OCI-LY1 (cell line): ENCODE data around the gene C11orf52.

Source experiments
- H2AFZ ChIP-seq: fragments of 200-600 bp; sonication (generic), shearing (Covaris generic); 2 replicates; pipeline ENCODE4 v1.6.0; 2014; ENCODE audit warnings: antibody characterized with exemption, mild to moderate bottlenecking, low read length
- H3F3A ChIP-seq: fragments of 200-600 bp; sonication (generic), shearing (Covaris generic); 2 replicates; pipeline ENCODE4 v1.6.0; 2014; ENCODE audit warnings: mild to moderate bottlenecking, antibody characterized with exemption, low read length, moderate library complexity; ENCODE audit not compliant: insufficient read depth
- H3K27ac ChIP-seq: fragments of 200-600 bp; sonication (generic); 2 replicates; pipeline ENCODE4 v1.5.1; 2014; ENCODE audit warnings: low read length, mixed run types, mild to moderate bottlenecking, low read depth; ENCODE audit not compliant: poor library complexity, severe bottlenecking
- H3K27me3 ChIP-seq: fragments of 200-600 bp; sonication (generic); 2 replicates; pipeline ENCODE4 v1.6.0; 2014; ENCODE audit warnings: antibody characterized with exemption, mild to moderate bottlenecking, low read length, moderate library complexity; ENCODE audit not compliant: insufficient read depth
- H3K36me3 ChIP-seq: fragments of 200-600 bp; sonication (generic); 2 replicates; pipeline ENCODE4 v1.6.1; 2014; ENCODE audit warnings: mild to moderate bottlenecking, antibody characterized with exemption, low read length, moderate library complexity, mixed read lengths; ENCODE audit not compliant: insufficient read depth
- H3K4me1 ChIP-seq: fragments of 200-600 bp; sonication (generic); 2 replicates; pipeline ENCODE4 v1.5.1; 2014; ENCODE audit warnings: mild to moderate bottlenecking, low read length, moderate library complexity; ENCODE audit not compliant: insufficient read depth, severe bottlenecking
- H3K4me2 ChIP-seq: fragments of 200-600 bp; sonication (generic), shearing (Covaris generic); 2 replicates; pipeline ENCODE4 v1.6.1; 2014; ENCODE audit warnings: low read length
- H3K4me3 ChIP-seq: fragments of 200-600 bp; sonication (generic); 2 replicates; pipeline ENCODE4 v1.5.1; 2014; ENCODE audit warnings: low read length, low read depth, mild to moderate bottlenecking, mixed read lengths; ENCODE audit not compliant: poor library complexity, severe bottlenecking
- H3K79me2 ChIP-seq: fragments of 200-600 bp; shearing (Covaris generic); 2 replicates; pipeline ENCODE4 v1.6.1; 2016; ENCODE audit warnings: mixed run types, low read length, mixed read lengths; ENCODE audit not compliant: insufficient read depth
- H3K9ac ChIP-seq: fragments of 200-600 bp; sonication (generic), shearing (Covaris generic); 2 replicates; pipeline ENCODE4 v1.6.1; 2014; ENCODE audit warnings: mild to moderate bottlenecking, low read length, mixed read lengths
- H3K9me2 ChIP-seq: fragments of 200-600 bp; sonication (generic), shearing (Covaris generic); 2 replicates; pipeline ENCODE4 v1.6.1; 2014; ENCODE audit warnings: low read depth, mild to moderate bottlenecking, low read length, mixed read lengths
- H3K9me3 ChIP-seq: fragments of 200-600 bp; shearing (Covaris generic); 2 replicates; pipeline ENCODE4 v1.6.1; 2014; ENCODE audit warnings: low read length, mixed read lengths
- H4K20me1 ChIP-seq: fragments of 200-600 bp; sonication (generic), shearing (Covaris generic); 2 replicates; pipeline ENCODE4 v1.6.0; 2016; ENCODE audit warnings: mild to moderate bottlenecking, low read length; ENCODE audit not compliant: insufficient read depth
- EZH2 ChIP-seq: fragments of 200-600 bp; sonication (generic), shearing (Covaris generic); IDR thresholded peaks from 2 replicates; pipeline ENCODE4 v1.8.0; 2017; ENCODE audit warnings: borderline replicate concordance, mixed run types, mild to moderate bottlenecking, antibody characterized with exemption, low read length, moderate library complexity, mixed read lengths
- TF ChIP-seq, protein P1 (sequence below): fragments of 200-600 bp; sonication (generic), shearing (Covaris generic); IDR thresholded peaks from 2 replicates; pipeline ENCODE4 v1.5.1; 2017; ENCODE audit warnings: mild to moderate bottlenecking, antibody characterized with exemption, low read length, moderate library complexity, mixed read lengths

The C11orf52 gene

DNA sequence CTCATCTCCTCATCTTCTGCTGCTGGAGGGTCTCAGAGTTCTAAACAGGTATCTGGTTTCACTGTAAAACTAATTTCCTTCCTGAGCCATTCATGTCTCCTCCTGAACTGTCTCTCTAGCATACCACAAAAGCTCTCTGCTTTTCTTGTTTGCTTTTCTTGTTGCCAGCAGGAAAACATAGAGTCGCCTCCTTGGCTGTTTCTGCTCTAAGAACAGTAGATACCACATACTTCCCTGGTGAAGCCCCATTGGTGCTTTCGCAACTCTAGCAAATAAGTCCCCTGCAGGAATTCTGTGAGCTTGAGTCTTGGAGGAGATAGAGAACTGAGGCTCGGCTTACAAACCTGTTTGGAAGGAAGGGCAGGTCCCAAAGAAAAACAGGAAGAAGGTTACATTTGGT lies 25.4 kb downstream of the C11orf52 start:
- no peaks in the 10 kb centered on the region for H3F3A ChIP-seq
- H4K20me1 ChIP-seq = no peaks in the 10 kb centered on the region
- H3K27me3 ChIP-seq = no peaks in the 10 kb centered on the region
- H3K79me2 ChIP-seq = no peaks in the 10 kb centered on the region
- H3K36me3 ChIP-seq = no peaks in the 10 kb centered on the region
- no peak overlapping the region for H3K4me3 ChIP-seq
- no peak overlapping the region for H2AFZ ChIP-seq
- H3K9ac ChIP-seq = no peak overlapping the region
- TF ChIP-seq, protein P1, sequence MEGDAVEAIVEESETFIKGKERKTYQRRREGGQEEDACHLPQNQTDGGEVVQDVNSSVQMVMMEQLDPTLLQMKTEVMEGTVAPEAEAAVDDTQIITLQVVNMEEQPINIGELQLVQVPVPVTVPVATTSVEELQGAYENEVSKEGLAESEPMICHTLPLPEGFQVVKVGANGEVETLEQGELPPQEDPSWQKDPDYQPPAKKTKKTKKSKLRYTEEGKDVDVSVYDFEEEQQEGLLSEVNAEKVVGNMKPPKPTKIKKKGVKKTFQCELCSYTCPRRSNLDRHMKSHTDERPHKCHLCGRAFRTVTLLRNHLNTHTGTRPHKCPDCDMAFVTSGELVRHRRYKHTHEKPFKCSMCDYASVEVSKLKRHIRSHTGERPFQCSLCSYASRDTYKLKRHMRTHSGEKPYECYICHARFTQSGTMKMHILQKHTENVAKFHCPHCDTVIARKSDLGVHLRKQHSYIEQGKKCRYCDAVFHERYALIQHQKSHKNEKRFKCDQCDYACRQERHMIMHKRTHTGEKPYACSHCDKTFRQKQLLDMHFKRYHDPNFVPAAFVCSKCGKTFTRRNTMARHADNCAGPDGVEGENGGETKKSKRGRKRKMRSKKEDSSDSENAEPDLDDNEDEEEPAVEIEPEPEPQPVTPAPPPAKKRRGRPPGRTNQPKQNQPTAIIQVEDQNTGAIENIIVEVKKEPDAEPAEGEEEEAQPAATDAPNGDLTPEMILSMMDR = no peak
- no peak for TF ChIP-seq EZH2
- H3K9me3 ChIP-seq = no peaks in the 10 kb centered on the region
- peaks cover 8% of the 10 kb centered on the region for H3K4me1 ChIP-seq
- no peaks in the 10 kb centered on the region for H3K9me2 ChIP-seq
- no peak overlapping the region for H3K4me2 ChIP-seq
- H3K27ac ChIP-seq = no peak overlapping the region

DNA sequence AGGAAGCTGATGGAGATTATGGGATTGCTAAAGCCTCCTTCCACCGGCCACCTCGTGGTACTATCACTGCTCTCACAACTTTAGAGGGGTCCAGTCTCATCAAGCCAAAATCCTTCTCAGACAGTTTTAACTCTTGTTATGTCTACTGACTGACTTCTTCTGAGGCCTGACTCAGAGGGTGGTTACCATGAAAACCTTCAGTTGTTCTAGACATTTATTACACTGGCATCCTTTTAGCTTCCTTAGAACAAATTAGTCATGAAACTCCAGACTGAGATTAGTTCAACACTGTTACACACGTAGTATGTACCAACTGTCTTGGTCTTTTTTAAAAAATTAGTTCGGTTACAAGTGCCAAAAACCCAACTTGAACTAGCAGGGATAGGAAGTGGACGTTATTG lies 25.9 kb downstream of the C11orf52 start:
- no peak overlapping the region for H3K4me3 ChIP-seq

DNA sequence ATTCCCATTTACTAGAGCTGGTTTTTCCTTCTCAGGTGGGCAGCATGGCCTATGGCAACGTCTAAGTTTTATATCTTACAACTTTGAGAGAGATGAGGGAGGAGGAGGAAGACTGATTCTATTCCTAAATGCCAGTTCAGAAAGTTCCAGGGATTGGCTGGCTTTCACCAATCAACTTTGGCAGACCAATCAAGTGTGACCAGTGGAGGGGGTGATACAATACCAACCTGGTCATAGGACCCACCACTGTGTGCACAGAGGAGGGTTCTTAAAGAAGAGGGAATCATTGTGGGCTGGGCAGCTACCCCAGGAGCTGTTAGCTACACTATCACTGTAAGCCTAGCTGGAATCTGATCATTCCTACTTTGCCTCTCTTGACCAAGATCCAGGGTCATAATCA lies 26.5 kb downstream of the C11orf52 start:
- no peak overlapping the region for H3K4me2 ChIP-seq
- no peaks in the 10 kb centered on the region for H3K27me3 ChIP-seq
- no peaks in the 10 kb centered on the region for H3K36me3 ChIP-seq
- H3K9me2 ChIP-seq = no peaks in the 10 kb centered on the region
- no peak overlapping the region for H2AFZ ChIP-seq
- no peak overlapping the region for H3K9ac ChIP-seq
- no peaks in the 10 kb centered on the region for H4K20me1 ChIP-seq
- TF ChIP-seq, protein P1 = no peak
- no peak for TF ChIP-seq EZH2
- no peak overlapping the region for H3K4me3 ChIP-seq
- peaks cover 6% of the 10 kb centered on the region for H3K4me1 ChIP-seq
- no peaks in the 10 kb centered on the region for H3F3A ChIP-seq
- H3K27ac ChIP-seq = no peak overlapping the region
- H3K79me2 ChIP-seq = no peaks in the 10 kb centered on the region
- H3K9me3 ChIP-seq = no peaks in the 10 kb centered on the region

More for the DNA sequence above, 25.9 kb downstream of the C11orf52 start:
- Histone ChIP-seq H2AFZ (no peak overlapping the region), H3K9me3 (no peaks in the 10 kb centered on the region), H3K27me3 (no peaks in the 10 kb centered on the region), H3K36me3 (no peaks in the 10 kb centered on the region), H3K27ac (no peak overlapping the region), H3F3A (no peaks in the 10 kb centered on the region), H3K9ac (no peak overlapping the region), H4K20me1 (no peaks in the 10 kb centered on the region), H3K4me1 (peaks cover 6% of the 10 kb centered on the region), H3K9me2 (no peaks in the 10 kb centered on the region), H3K79me2 (no peaks in the 10 kb centered on the region), H3K4me2 (no peak overlapping the region)
- TF ChIP-seq EZH2 = no peak
- TF ChIP-seq, protein P1 = no peak
